G401.6 (cell line): ENCODE data around the gene CZIB.
"Not testable (repeated sequence)": the region's sequence is repeated elsewhere in the genome, so short reads cannot be mapped to it uniquely, and the experiment has no call there.

Source experiments
- FAIRE-seq: peaks from 2 replicates; lab custom pipeline; 2012; peaks lifted over from hg19 to GRCh38; lab: Jason Lieb, UNC

The CZIB gene

GRCh38 chr1:53238197-53239155, 18.0 kb upstream of the CZIB start, which contains the start of gene MAGOH:
Gene MAGOH (minus strand): TSS chr1:53238518. CDS start chr1:53238448, 70 bp downstream.
- peak; percentile 97 for FAIRE-seq

GRCh38 chr1:53237638-53238037, 17.2 kb upstream of the CZIB start:
- no peak for FAIRE-seq

DNA sequence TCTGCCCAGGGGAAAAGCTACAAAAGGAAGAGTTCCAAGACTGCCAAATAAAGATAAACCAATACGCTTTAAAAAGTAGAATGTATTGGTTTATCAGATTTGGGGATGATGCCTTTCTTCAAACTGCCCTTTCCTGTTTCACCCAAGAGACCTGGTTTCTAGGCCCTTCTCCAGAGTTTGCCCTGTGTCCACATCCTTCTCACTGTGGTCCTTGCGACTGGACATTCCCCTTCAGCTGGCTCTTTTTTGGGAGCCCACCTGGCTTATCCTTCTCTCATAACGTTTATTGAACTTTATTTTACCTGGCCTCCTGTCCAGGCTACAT, 490 bp upstream of the CZIB start:
- no peak for FAIRE-seq

DNA sequence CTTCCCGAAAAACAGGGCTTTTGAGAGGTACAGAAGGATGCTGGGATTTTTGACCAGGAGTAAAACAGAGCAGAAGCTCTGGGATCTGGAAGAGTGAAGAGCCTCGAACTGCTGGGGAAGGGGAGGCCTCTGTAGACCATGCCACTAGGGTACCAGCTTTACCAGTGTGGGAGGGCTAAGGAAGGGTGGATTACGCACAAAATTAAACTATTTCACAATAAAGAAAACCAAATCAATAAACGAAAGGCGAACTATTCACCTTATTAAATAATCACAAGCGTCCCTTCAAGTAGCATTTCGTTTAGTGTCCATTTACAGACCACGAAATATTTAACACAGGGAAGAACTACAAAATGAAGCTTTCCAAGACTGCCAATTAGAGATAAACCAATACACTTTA, 723 bp downstream of the CZIB start:
- no peak for FAIRE-seq

GRCh38 chr1:53218201-53218600, 2.2 kb downstream of the CZIB start:
- FAIRE-seq = no peak

DNA sequence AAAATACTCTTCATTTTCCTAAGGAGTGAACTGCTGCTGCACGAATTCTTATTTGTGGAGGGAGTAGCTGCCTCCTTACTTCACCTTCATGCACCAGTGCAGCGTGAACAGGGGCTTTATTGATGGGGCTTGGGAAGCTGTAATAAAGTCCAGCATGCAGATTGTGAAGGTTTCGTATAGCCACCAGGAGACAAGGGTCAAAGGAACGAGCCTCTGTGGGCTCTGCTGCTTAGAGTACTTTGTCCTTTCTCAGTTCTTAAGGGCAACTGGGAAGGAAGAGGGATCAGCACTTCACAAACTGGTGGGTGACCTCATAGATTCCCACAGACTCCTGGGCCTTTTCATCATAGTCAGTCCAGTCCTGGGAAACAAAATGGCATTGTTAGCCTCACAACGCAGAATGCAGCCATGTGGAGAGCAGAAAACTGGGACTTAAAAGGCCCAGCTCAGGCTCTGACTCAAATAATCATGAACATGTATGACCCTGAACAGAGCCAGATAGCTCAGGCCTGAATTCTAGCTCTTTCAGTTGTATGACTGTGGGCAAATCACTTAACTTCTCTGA, 6.0 kb downstream of the CZIB start:
- no peak for FAIRE-seq

GRCh38 chr1:53210954-53211353, 9.5 kb downstream of the CZIB start:
- FAIRE-seq = no peak

- FAIRE-seq = no peak
Measured at GRCh38 chr1:53210352-53210751, 10.1 kb downstream of the CZIB start.

DNA sequence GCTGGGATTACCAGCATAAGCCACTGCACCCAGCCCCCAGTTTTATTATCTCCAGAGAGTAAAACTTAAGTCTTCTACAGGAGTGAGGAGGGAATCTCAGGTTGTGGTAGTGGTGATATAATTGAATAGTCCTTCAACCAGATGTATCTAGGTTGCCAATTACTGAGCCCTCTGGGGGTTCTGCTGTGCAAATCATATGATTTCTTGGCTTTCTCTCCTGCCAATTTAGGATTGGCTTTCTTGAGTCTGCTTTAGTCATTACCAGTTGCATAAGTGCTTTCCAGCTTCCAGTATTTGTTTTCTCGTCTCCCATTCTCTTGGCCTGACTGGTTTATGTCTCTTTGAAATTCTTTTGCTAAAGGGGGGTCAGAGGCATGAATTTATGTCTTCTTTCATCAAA, 12.7 kb downstream of the CZIB start:
- no peak for FAIRE-seq

DNA sequence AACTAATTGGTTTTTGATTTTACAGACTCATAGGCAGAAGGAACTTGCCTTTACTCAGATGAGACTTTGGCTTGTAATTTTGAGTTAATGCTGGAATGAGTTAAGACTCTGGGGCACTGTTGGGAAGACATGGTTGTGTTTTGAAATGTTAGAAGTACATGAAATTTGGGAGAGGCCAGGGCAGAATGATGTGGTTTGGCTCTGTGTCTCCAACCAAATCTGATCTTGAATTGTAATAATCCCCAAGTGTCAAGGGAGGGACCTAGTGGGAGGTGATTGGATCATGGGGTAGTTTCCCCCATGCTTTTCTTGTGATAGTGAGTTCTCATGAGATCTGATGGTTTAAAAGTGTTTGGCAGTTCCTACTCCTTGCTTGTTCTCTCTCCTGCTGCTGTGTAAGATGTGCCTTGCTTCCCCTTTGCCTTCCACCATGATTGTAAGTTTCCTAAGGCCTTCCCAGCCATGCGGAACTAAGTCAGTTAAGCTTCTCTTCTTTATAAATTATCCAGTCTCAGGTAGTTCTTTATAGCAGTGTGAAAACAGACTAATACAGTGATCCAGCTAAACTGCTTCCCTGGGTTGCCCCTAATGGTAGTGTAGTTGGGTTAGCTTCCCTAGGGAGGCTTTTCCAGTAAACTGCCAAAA, 13.6 kb downstream of the CZIB start:
- no peak for FAIRE-seq

DNA sequence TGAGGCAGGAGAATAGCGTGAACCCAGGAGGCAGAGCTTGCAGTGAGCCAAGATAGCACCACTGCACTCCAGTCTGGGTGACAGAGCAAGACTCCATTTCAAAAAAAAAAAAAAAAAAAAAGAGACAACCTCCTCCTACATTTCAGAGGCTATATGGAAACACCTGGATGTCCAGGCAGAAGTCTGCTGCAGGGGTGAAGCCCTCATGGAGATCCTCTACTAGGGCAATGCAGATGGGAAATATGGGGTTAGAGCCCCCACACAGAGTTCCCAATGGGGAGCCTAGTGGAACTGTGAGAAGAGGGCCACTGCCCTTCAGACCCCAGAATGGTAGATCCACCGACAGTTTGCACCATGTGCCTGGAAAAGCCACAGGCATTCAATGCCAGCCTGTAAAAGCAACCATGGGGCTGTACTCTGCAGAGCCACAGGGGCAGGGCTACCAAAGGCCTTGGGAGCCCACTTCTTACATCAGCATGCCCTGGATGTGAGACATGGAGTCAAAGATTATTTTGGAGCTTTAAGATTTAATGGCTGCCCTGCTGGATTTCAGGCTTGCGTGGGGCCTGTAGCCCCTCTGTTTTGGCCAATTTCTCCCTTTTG, 14.2 kb downstream of the CZIB start:
- not testable (repeated sequence) for FAIRE-seq

- FAIRE-seq = not testable (repeated sequence)
Measured at GRCh38 chr1:53205496-53205895, 14.9 kb downstream of the CZIB start.

GRCh38 chr1:53203466-53203865, 17.0 kb downstream of the CZIB start:
- no peak for FAIRE-seq

- no peak for FAIRE-seq
Measured at GRCh38 chr1:53198241-53198651, 22.2 kb downstream of the CZIB start.

- FAIRE-seq = no peak
Measured at GRCh38 chr1:53197291-53198200, 22.9 kb downstream of the CZIB start.

GRCh38 chr1:53196485-53197290, 23.7 kb downstream of the CZIB start, which contains the start of gene CPT2:
Gene CPT2 (plus strand): TSS chr1:53196824. CDS start chr1:53196944, 120 bp downstream.
- peak; percentile 90 for FAIRE-seq

- FAIRE-seq = no peak
Measured at GRCh38 chr1:53196017-53196484, 24.4 kb downstream of the CZIB start.

DNA sequence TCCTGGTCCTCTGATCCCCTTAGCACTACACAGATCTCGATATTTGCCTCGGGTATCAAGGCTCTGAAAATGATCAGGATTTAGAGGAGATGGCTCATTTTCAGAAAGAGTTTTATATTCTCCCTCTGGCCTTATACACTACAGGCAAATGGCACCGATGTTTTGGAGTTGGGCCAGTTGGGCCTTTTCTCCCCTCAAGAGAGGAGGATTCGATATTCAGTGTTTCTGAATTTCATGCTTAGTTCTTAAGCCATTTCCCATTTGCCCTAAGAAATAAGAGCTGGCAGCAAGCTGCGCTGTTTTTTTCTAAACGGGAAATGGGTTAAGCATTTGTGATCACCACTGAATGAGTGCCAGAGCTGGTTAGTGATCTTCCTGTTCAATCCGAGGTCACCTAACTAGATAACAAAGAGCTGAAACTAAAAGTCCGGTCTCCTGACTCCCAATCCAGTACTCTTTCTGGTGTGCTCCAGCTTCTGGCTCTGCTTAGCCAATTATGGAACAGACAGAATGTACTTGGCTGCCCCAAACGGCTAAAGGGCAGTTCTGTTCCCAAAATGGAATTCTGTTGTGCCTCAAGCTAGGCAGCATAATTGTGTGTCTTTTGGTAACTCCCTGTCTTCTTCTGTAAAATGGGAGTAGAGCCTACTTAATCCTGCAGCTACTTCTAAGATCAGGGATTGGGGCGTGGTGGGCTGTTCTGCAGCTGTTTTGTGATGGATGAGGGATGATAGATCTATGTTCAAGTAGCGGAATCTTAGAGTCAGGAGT, 25.0 kb downstream of the CZIB start:
- no peak for FAIRE-seq

GRCh38 chr1:53190210-53190611, 30.2 kb downstream of the CZIB start:
- no peak for FAIRE-seq

DNA sequence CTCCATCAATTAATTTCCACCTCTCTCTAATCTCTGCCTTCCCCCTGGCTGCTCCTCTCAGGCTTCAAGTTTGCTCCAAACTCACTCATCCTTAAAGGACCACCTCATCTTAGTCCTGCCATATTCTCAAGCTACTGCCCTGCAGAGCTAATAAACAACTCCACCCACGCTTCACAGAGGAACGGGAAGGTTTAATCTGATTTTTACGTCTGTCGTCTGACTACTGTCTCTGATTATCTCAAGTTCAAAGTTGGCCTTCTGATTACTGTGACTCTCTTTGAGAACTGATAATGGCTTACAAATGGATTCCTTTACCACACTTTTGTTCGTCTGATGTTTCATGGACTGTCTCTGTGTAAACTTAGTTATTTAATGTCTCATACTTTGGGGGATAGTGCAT, 31.4 kb downstream of the CZIB start:
- FAIRE-seq = no peak
